ENCODE results near the gene HS3ST2.

The HS3ST2 gene

GRCh38 chr16:22813948-22814710 is at the start of gene HS3ST2:
TSS of gene HS3ST2 (plus strand) at chr16:22814162. CDS start at chr16:22814611, 449 bp downstream.
- DNase-seq, result no peak

- no peak for DNase-seq
Measured at GRCh38 chr16:22764662-22765327, 49.2 kb upstream of the HS3ST2 start.

GRCh38 chr16:22765479-22765878 is 48.5 kb upstream of the HS3ST2 start:
- no peak for DNase-seq

- no peak for DNase-seq
Measured at GRCh38 chr16:22770866-22771265, 43.1 kb upstream of the HS3ST2 start.

GRCh38 chr16:22771551-22771950 is 42.4 kb upstream of the HS3ST2 start:
- no peak for DNase-seq

GRCh38 chr16:22775220-22775922 is 38.6 kb upstream of the HS3ST2 start:
- DNase-seq, result no peak

GRCh38 chr16:22781480-22781879 is 32.5 kb upstream of the HS3ST2 start:
- DNase-seq, result no peak

- DNase-seq, result no peak
Measured at GRCh38 chr16:22782314-22782713, 31.6 kb upstream of the HS3ST2 start.

GRCh38 chr16:22784690-22785214 is 29.2 kb upstream of the HS3ST2 start:
- no peak for DNase-seq

- DNase-seq, result no peak
Measured at GRCh38 chr16:22785552-22785951, 28.4 kb upstream of the HS3ST2 start.

GRCh38 chr16:22786284-22786683 is 27.7 kb upstream of the HS3ST2 start:
- no peak for DNase-seq

GRCh38 chr16:22786691-22787090 is 27.3 kb upstream of the HS3ST2 start:
- DNase-seq, result no peak

- no peak for DNase-seq
Measured at GRCh38 chr16:22787466-22788192, 26.3 kb upstream of the HS3ST2 start.

GRCh38 chr16:22788193-22788530 is 25.8 kb upstream of the HS3ST2 start:
- DNase-seq, result no peak

GRCh38 chr16:22789281-22789945 is 24.5 kb upstream of the HS3ST2 start:
- no peak for DNase-seq

- no peak for DNase-seq
Measured at GRCh38 chr16:22797551-22797950, 16.4 kb upstream of the HS3ST2 start.

- DNase-seq, result no peak
Measured at GRCh38 chr16:22799113-22799512, 14.8 kb upstream of the HS3ST2 start.

- no peak for DNase-seq
Measured at GRCh38 chr16:22804893-22805292, 9.1 kb upstream of the HS3ST2 start.

GRCh38 chr16:22805326-22805725 is 8.6 kb upstream of the HS3ST2 start:
- no peak for DNase-seq

- DNase-seq, result no peak
Measured at GRCh38 chr16:22806811-22807210, 7.2 kb upstream of the HS3ST2 start.

GRCh38 chr16:22810226-22810625 is 3.7 kb upstream of the HS3ST2 start:
- no peak for DNase-seq

GRCh38 chr16:22813223-22813947 is 577 bp upstream of the HS3ST2 start:
- peak; percentile 76 for DNase-seq

Data from activated CD8-positive, alpha-beta memory T cell treated with anti-CD3 and anti-CD28 coated beads, Interleukin-2, amount 50 U/mL, for 48 hours (primary cell).